Aorta (tissue), 5 donors: Measurements from ENCODE around the gene P2RX2. TPM values are rescaled to one million over a fixed set of nuclear protein-coding genes. Genes with fewer than 3 reads are reported as not detected.

Source experiments
- ATAC-seq: fragments of 200-7000 bp; cut with Tn5 transposase; one replicate; pipeline ENCODE4 v1.9.1; 2022; ENCODE audit warnings: moderate library complexity; ENCODE audit not compliant: low FRiP score
- DNase-seq, 2 donors: peaks; one replicate each; pipeline ENCODE4 v3.0.0-alpha.2; 2020
- H3K27ac ChIP-seq, 2 donors: one replicate each; pipeline ENCODE4 v1.5.1; 2013; ENCODE audit warnings: low read length in 2 of 2, mild to moderate bottlenecking in 2 of 2, moderate library complexity in 2 of 2, control low read depth in 1 of 2, inconsistent platforms in 1 of 2, low read depth in 1 of 2
- H3K27me3 ChIP-seq, 2 donors: one replicate each; pipeline ENCODE4 v1.6.1; 2013; ENCODE audit warnings: control low read depth in 1 of 2, low read length in 1 of 2, mild to moderate bottlenecking in 1 of 2, moderate library complexity in 1 of 2; ENCODE audit not compliant: insufficient read depth in 2 of 2, control insufficient read depth in 1 of 2
- H3K36me3 ChIP-seq, 2 donors: one replicate each; pipeline ENCODE4 v1.6.1; 2013; ENCODE audit warnings: control low read depth in 1 of 2, low read length in 1 of 2, mild to moderate bottlenecking in 1 of 2; ENCODE audit not compliant: insufficient read depth in 2 of 2, control insufficient read depth in 1 of 2
- H3K4me1 ChIP-seq, 2 donors: one replicate each; pipeline ENCODE4 v1.6.1; 2013; ENCODE audit warnings: low read length in 2 of 2, control low read depth in 1 of 2, mild to moderate bottlenecking in 1 of 2, moderate library complexity in 1 of 2; ENCODE audit not compliant: insufficient read depth in 2 of 2, control insufficient read depth in 1 of 2
- H3K4me3 ChIP-seq, 2 donors: one replicate each; pipeline ENCODE4 v1.5.1; 2013; ENCODE audit warnings: low read length in 2 of 2, control low read depth in 1 of 2, mild to moderate bottlenecking in 1 of 2
- H3K9me3 ChIP-seq: one replicate; pipeline ENCODE4 v1.6.1; 2013; ENCODE audit warnings: mild to moderate bottlenecking, low read length; ENCODE audit not compliant: control insufficient read depth
- WGBS, 2 donors: extraction: QIAGEN DNeasy Blood & Tissue Kit; methylation state at CpG; one replicate each; pipeline ENCODE4 v1.1.7; 2013; 5-methylcytosine and 5-hydroxymethylcytosine counted together
- intact Hi-C, 2 donors: fragments of 100-400 bp; cut with DNase I; formaldehyde crosslinking; loops; one replicate each; pipeline versions ENCODE4 v1.14.2 to v1.15.0; 2022
- polyA plus RNA-seq, 2 donors: library from polyadenylated mRNA; stranded (reverse); fragments of 200-250 nt; gene quantifications; one replicate each; pipeline ENCODE4 v1.2.3, GENCODE V29; 2013
- total RNA-seq, 2 donors: library from RNA; stranded (reverse); fragmentation: NEBNext Ultra II Directional; extraction: Animal tissue kit (Norgen Biotek cat#: 25700); gene quantifications; one replicate each; pipeline ENCODE4 v1.2.1, GENCODE V29; 2021
- donor health status: healthy with polysubstance abuse.
- donor health status: Bipolar disorder and iron deficiency.
- donor health status: DM: no; HTN: no; CAD: no.
- donor health status: DM: no; HTN: no; CAD: no.
- donor health status: DM: yes; HTN: yes; CAD: no.

P2RX2 gene
- total and polyA plus RNA-seq, 4 donors, result 0.27 TPM; not detected in 3

DNA sequence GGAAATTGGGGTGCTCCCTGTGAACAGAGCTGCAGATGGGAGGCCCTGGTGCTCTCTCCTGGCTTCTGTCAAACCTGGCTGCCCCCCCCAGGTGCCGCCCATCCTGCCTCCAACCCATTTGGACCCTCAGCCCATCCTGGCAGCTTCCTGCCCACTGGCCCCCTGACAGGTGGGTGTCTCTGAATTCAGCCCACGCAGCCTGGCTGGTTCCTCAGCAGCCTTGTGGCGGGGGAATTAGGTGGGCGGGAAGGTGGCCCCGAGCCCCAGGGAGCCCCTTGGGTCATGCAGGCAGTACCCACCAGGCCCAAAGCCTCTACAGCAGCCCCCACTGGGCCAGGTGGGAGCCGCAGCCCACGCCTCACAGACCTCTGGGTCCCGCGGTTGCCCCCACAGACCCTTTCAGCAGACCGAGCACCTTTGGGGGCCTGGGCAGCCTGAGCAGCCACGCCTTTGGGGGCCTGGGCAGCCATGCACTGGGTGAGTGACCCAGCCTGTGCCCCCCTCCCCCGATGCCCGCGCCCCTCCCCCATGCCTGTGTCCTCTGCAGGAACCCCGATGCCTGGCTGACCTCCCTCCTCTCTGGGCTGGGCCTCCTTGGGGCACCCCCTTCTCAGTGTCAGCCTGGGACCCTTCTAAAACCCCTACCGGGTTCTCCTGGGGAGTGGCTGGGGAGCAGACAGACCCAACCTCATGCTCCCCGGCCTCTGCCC lies 37.1 kb upstream of the P2RX2 start:
- DNase-seq (no peak), ATAC-seq (no peak)
- no peak overlapping the region for H3K4me3 ChIP-seq
- intact Hi-C loops, result no loop called here
- H3K36me3 ChIP-seq, result no peaks in the 10 kb centered on the region
- WGBS, 2 donors, result 73 to 87% methylated on average over 15 to 17 of the region's 17 CpGs
- H3K27ac ChIP-seq, result no peak overlapping the region
- H3K4me1 ChIP-seq, result no peaks in the 10 kb centered on the region
- no peaks in the 10 kb centered on the region for H3K27me3 ChIP-seq
- no peaks in the 10 kb centered on the region for H3K9me3 ChIP-seq

- no peak for DNase-seq
- intact Hi-C loops, result no loop called here
- H3K36me3 ChIP-seq, result no peaks in the 10 kb centered on the region
Measured at GRCh38 chr12:132582058-132582420, 36.5 kb upstream of the P2RX2 start.

DNA sequence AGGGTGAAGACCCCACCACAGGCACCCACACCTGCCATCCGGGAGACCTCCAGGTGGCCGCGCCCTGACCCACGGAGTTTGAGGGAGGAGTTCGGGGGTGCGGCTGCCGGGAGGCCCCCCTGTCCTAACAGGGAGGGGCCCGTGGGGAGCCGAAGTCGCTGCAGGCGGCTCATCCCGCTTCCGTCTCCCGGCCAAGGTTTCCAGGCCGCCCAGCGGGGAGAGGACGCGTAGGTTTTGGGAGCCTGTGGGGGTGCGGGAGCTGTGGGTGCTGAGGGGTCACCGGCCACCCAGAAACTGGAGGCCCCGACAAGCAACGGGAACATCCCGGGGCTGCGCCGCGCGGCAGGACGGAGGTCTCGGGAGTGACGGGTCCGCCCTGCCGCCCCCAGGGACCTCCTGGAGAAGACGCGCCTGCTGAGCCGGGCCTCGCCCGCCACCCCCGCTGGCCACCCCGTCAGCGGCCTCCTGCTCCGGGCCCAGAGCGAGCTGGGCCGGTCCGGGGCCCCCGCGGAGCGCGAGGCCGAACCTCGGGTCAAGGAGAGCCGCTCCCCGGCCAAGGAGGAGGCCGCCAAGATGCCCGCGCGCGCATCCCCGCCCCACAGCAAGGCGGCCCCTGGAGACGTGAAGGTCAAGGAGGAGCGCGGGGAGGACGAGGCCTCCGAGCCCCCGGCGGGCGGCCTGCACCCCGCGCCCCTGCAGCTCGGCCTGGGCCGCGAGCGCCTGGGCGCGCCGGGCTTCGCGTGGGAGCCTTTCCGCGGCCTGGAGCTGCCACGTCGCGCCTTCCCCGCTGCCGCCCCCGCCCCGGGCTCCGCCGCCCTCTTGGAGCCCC lies 35.8 kb upstream of the P2RX2 start:
- H3K27me3 ChIP-seq, result no peaks in the 10 kb centered on the region
- DNase-seq, result no peak
- WGBS, 2 donors, result 83 to 86% methylated on average over 57 to 89 of the region's 89 CpGs
- no peak for ATAC-seq
- no peak overlapping the region for H3K4me3 ChIP-seq
- H3K36me3 ChIP-seq, result no peaks in the 10 kb centered on the region
- no peaks in the 10 kb centered on the region for H3K9me3 ChIP-seq
- H3K27ac ChIP-seq, result no peak overlapping the region
- intact Hi-C loops, result no loop called here
- H3K4me1 ChIP-seq, result no peaks in the 10 kb centered on the region

More at GRCh38 chr12:132582058-132582420, 36.5 kb upstream of the P2RX2 start:
- Histone ChIP-seq H3K4me3 (no peak overlapping the region), H3K27me3 (no peaks in the 10 kb centered on the region), H3K27ac (no peak overlapping the region), H3K9me3 (no peaks in the 10 kb centered on the region), H3K4me1 (no peaks in the 10 kb centered on the region)
- whole genome bisulfite sequencing, 2 donors, result 71 to 74% methylated on average over 22 to 24 of the region's 24 CpGs
- ATAC-seq, result peak; percentile 69

DNA sequence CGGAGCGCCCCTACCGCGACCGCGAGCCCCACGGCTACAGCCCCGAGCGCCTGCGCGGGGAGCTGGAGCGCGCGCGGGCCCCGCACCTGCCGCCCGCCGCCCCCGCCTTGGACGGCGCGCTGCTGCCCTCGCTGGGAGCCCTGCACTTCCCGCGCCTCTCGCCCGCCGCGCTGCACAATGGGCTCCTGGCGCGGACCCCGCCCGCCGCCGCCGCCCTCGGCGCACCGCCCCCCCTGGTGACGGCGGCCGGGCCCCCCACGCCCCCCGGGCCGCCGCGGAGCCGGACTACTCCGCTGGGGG lies 35.2 kb upstream of the P2RX2 start:
- no peak for ATAC-seq
- H3K27ac ChIP-seq, result no peak overlapping the region
- H3K36me3 ChIP-seq, result no peaks in the 10 kb centered on the region
- H3K4me3 ChIP-seq, result no peak overlapping the region
- DNase-seq, result no peak
- 75% methylated on average over 11 to 50 of the region's 50 CpGs for WGBS, 2 donors
- H3K9me3 ChIP-seq, result no peaks in the 10 kb centered on the region
- H3K4me1 ChIP-seq, result no peaks in the 10 kb centered on the region
- H3K27me3 ChIP-seq, result no peaks in the 10 kb centered on the region
- intact Hi-C loops, result no loop called here

- no peak overlapping the region for H3K4me3 ChIP-seq
- H3K4me1 ChIP-seq, result no peaks in the 10 kb centered on the region
- no peak overlapping the region for H3K27ac ChIP-seq
- H3K36me3 ChIP-seq, result no peaks in the 10 kb centered on the region
- DNase-seq, result no peak
- no peaks in the 10 kb centered on the region for H3K9me3 ChIP-seq
- WGBS, 2 donors, result 87% methylated on average over 29 of the region's 29 CpGs
- H3K27me3 ChIP-seq, result no peaks in the 10 kb centered on the region
- ATAC-seq, result no peak
- intact Hi-C loops, result no loop called here
Measured at GRCh38 chr12:132583736-132584135, 34.8 kb upstream of the P2RX2 start.

GRCh38 chr12:132584429-132584828 lies 34.1 kb upstream of the P2RX2 start:
- intact Hi-C loops, result no loop called here
- WGBS, 2 donors, result 92% methylated on average over 14 of the region's 14 CpGs
- no peak for ATAC-seq

GRCh38 chr12:132585177-132585576 lies 33.4 kb upstream of the P2RX2 start:
- no peak overlapping the region for H3K4me3 ChIP-seq
- H3K9me3 ChIP-seq, result no peaks in the 10 kb centered on the region
- no peaks in the 10 kb centered on the region for H3K27me3 ChIP-seq
- no peak for ATAC-seq
- H3K27ac ChIP-seq, result no peak overlapping the region
- DNase-seq, result no peak
- intact Hi-C loops, result no loop called here
- no peaks in the 10 kb centered on the region for H3K4me1 ChIP-seq
- WGBS, 2 donors, result 78 to 80% methylated on average over 24 of the region's 24 CpGs
- no peaks in the 10 kb centered on the region for H3K36me3 ChIP-seq

More at GRCh38 chr12:132584429-132584828, 34.1 kb upstream of the P2RX2 start:
- no peak overlapping the region for H3K4me3 ChIP-seq
- no peaks in the 10 kb centered on the region for H3K4me1 ChIP-seq
- DNase-seq, result no peak
- H3K9me3 ChIP-seq, result no peaks in the 10 kb centered on the region
- H3K36me3 ChIP-seq, result no peaks in the 10 kb centered on the region
- no peaks in the 10 kb centered on the region for H3K27me3 ChIP-seq
- no peak overlapping the region for H3K27ac ChIP-seq

DNA sequence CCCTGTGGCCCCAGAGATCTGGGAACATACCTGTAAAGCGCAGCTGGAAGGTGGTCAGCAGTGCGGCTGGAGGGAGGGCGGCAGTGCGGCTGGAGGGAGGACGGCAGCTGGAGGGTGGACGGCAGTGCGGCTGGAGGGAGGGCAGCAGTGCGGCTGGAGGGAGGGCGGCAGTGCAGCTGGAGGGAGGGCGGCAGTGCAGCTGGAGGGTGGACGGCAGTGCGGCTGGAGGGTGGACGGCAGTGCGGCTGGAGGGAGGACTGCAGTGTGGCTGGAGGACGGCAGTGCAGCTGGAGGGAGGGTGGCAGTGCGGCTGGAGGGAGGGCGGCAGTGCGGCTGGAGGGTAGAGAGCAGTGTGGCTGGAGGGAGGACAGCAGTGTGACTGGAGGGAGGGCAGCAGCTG lies 31.6 kb upstream of the P2RX2 start:
- no peaks in the 10 kb centered on the region for H3K36me3 ChIP-seq
- DNase-seq (no peak), ATAC-seq (no peak)
- H3K27me3 ChIP-seq, result no peaks in the 10 kb centered on the region
- no peaks in the 10 kb centered on the region for H3K9me3 ChIP-seq
- intact Hi-C loops, result no loop called here
- H3K4me1 ChIP-seq, result no peaks in the 10 kb centered on the region
- 90 to 95% methylated on average over 18 of the region's 18 CpGs for WGBS, 2 donors
- no peak overlapping the region for H3K27ac ChIP-seq
- H3K4me3 ChIP-seq, result no peak overlapping the region

DNA sequence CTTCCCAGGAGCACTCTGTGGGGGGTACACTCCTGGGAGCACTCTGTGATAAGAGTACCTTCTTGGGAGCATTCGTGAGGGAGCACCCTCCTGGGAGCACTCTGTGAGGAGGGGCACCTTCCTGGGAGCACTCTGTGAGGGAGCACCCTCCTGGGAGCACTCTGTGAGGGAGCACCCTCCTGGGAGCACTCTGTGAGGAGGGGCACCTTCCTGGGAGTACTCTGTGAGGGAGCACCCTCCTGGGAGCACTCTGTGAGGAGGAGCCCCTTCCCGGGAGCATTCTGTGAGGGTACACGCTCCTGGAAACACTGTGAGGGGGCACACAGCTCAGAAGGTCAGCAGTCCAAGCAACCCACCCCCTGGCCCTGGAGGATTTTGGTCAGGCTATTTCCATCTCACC lies 30.8 kb upstream of the P2RX2 start:
- Histone ChIP-seq H3K27ac (no peak overlapping the region), H3K4me3 (no peak overlapping the region), H3K36me3 (no peaks in the 10 kb centered on the region), H3K27me3 (no peaks in the 10 kb centered on the region), H3K9me3 (no peaks in the 10 kb centered on the region), H3K4me1 (no peaks in the 10 kb centered on the region)
- 72 to 74% methylated on average over 3 of the region's 3 CpGs for WGBS, 2 donors
- ATAC-seq, result no peak
- intact Hi-C loops, result no loop called here
- DNase-seq, result no peak
